Kasumi-1 (cell line): ENCODE data around the gene RHOC.
A peak's percentile ranks its signal among the peaks of the same experiment; 100 is the strongest.

ENCODE experiments used
- DNase-seq, 2 experiments: peaks; one replicate each; lab custom pipeline; 2025; lab: John Stamatoyannopoulos, UW

The RHOC gene

GRCh38 chr1:112701227-112702066 is 5.5 kb downstream of the RHOC start:
- no peak for DNase-seq

GRCh38 chr1:112700290-112701226 is 6.4 kb downstream of the RHOC start:
- peak; percentile 83 to 86 for DNase-seq

- no peak for DNase-seq
Measured at GRCh38 chr1:112699425-112700144, 7.3 kb downstream of the RHOC start.

GRCh38 chr1:112698366-112699310 is 8.3 kb downstream of the RHOC start:
- DNase-seq: no peak

GRCh38 chr1:112697781-112698201 is 9.1 kb downstream of the RHOC start:
- peak; percentile 11 to 37 for DNase-seq

GRCh38 chr1:112696578-112697314 is 10.2 kb downstream of the RHOC start:
- DNase-seq: no peak

- no peak for DNase-seq
Measured at GRCh38 chr1:112695276-112695675, 11.7 kb downstream of the RHOC start.

- no peak for DNase-seq
Measured at GRCh38 chr1:112694363-112694929, 12.5 kb downstream of the RHOC start.

GRCh38 chr1:112693821-112694220 is 13.1 kb downstream of the RHOC start:
- no peak for DNase-seq

- no peak for DNase-seq
Measured at GRCh38 chr1:112692681-112693080, 14.2 kb downstream of the RHOC start.

- DNase-seq: no peak
Measured at GRCh38 chr1:112689842-112690237, 17.1 kb downstream of the RHOC start.

GRCh38 chr1:112689196-112689841 is 17.6 kb downstream of the RHOC start:
- no peak for DNase-seq

GRCh38 chr1:112688781-112689193 is 18.1 kb downstream of the RHOC start:
- DNase-seq: no peak

- DNase-seq: no peak
Measured at GRCh38 chr1:112687785-112688496, 19.0 kb downstream of the RHOC start.

- DNase-seq: no peak
Measured at GRCh38 chr1:112687361-112687760, 19.6 kb downstream of the RHOC start.

GRCh38 chr1:112686835-112687234 is 20.1 kb downstream of the RHOC start:
- no peak for DNase-seq

GRCh38 chr1:112686417-112686816 is 20.5 kb downstream of the RHOC start:
- no peak for DNase-seq

GRCh38 chr1:112685913-112686312 is 21.0 kb downstream of the RHOC start:
- DNase-seq: no peak

GRCh38 chr1:112678605-112679004 is 28.3 kb downstream of the RHOC start:
- DNase-seq: no peak
